Fibroblast of villous mesenchyme (primary cell): ENCODE measurements around the gene SPECC1. TPM values are rescaled to one million over a fixed set of nuclear protein-coding genes. Genes with fewer than 3 reads are reported as not detected.
A peak's percentile ranks its signal among the peaks of the same experiment; 100 is the strongest.

Experiments used
- DNase-seq: peaks from one replicate; pipeline ENCODE4 v3.0.0-alpha.2; 2010; ENCODE audit warnings: low read depth
- H3K4me3 ChIP-seq: 2 replicates; pipeline ENCODE4 v1.5.1; 2011; ENCODE audit warnings: low read depth, mild to moderate bottlenecking, low read length
- CTCF ChIP-seq: IDR thresholded peaks from 2 replicates; pipeline ENCODE4 v1.5.1; 2012; ENCODE audit warnings: low read depth, mild to moderate bottlenecking, low read length; ENCODE audit not compliant: insufficient read depth
- total RNA-seq: library from RNA; depleted of rRNA; stranded (reverse); fragments of >200 nt; gene quantifications from 2 replicates; pipeline ENCODE4 v1.2.3, GENCODE V29; 2012

SPECC1 gene
- total RNA-seq, 1 donor, result 148 TPM

GRCh38 chr17:20086416-20087076, 77.4 kb downstream of the SPECC1 start:
- H3K4me3 ChIP-seq, result no peak overlapping the region
- no peak for DNase-seq

GRCh38 chr17:20087538-20088250, 78.5 kb downstream of the SPECC1 start:
- DNase-seq, result no peak
- no peak overlapping the region for H3K4me3 ChIP-seq
- no peak for TF ChIP-seq CTCF

More at GRCh38 chr17:20086416-20087076, 77.4 kb downstream of the SPECC1 start:
- no peak for TF ChIP-seq CTCF

- no peak for DNase-seq
Observed at GRCh38 chr17:20089756-20090547, 80.8 kb downstream of the SPECC1 start.

GRCh38 chr17:20091174-20092029, 82.2 kb downstream of the SPECC1 start:
- DNase-seq, result peak; percentile 34
- TF ChIP-seq CTCF, result no peak

More at GRCh38 chr17:20089756-20090547, 80.8 kb downstream of the SPECC1 start:
- H3K4me3 ChIP-seq, result no peak overlapping the region
- TF ChIP-seq CTCF, result no peak

GRCh38 chr17:20092261-20092867, 83.2 kb downstream of the SPECC1 start:
- no peak for DNase-seq
- TF ChIP-seq CTCF, result no peak

More at GRCh38 chr17:20091174-20092029, 82.2 kb downstream of the SPECC1 start:
- no peak overlapping the region for H3K4me3 ChIP-seq

More at GRCh38 chr17:20092261-20092867, 83.2 kb downstream of the SPECC1 start:
- no peak overlapping the region for H3K4me3 ChIP-seq
